ENCODE results near the gene CYBB.
"Not testable (repeated sequence)": the region's sequence is repeated elsewhere in the genome, so short reads cannot be mapped to it uniquely, and the experiment has no call there.

Gene CYBB

GRCh38 chrX:37779857-37780256, at the start of gene CYBB:
Gene CYBB (plus strand): TSS chrX:37780059. CDS start chrX:37780078, 19 bp downstream.
- DNase-seq, result no peak

GRCh38 chrX:37745354-37745753, 34.5 kb upstream of the CYBB start:
- peak; percentile 48 to 85 (median 52) for DNase-seq

GRCh38 chrX:37745835-37746217, 34.0 kb upstream of the CYBB start:
- DNase-seq, result no peak

- DNase-seq, result no peak
These were observed 33.5 kb upstream of the CYBB start for GRCh38 chrX:37746218-37746941.

DNA sequence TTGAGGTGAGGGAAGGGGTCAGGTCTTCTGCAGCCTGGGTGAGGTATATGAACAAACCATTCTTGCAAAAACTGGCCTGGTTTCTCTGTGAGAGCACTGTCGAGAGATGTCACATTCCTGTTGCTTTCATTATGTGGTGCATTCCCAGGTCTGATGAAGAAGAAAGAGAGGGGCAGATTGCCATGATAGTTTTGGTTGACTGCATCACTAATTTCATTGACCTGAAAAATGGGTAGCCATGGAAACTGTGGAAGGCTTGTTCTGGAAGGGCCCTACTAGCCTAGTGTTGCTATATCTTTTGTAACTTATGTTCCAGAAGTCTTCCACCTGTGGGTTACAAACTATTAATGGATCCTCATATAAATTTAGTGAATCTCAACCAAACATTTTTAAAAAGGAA, 32.9 kb upstream of the CYBB start:
- DNase-seq, result no peak

DNA sequence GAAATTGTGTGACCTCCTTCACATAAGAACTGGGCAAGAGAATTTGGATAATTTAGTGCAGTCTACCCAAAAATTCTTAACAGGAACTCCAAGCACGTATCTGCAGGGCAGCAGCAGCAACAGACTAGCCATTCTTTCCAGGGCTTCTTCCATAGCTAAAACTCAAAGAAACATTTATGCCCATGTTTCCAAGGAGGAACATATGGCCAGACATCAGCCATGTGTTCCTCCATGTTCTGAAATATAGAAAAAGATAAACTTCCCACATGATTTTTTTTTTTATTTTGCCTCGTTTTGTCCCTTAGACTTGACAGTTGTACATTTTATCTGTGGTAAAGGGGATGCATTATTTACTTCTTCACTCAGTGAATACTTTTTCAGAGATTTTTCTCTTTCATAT, 27.6 kb upstream of the CYBB start:
- no peak for DNase-seq

- DNase-seq, result no peak
These were observed 26.9 kb upstream of the CYBB start for GRCh38 chrX:37752936-37753335.

DNA sequence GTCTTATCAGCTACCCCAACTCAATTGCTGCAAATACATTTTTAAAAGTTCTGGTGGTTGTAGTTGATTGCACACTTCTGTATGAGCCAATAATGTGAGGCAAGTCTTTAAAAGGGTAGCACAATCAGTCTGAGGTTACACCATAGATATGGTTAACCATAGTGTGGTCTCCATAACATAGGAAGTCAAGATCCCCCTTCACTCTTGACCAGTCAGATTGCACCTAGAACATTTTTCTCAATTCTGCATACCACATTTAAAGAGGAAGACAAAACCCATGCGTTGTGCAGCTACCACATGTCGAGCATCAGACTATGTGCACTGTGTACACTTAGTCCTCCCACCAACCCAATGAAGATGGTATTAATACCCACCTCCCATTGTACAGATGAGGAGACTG, 26.5 kb upstream of the CYBB start:
- DNase-seq, result no peak

DNA sequence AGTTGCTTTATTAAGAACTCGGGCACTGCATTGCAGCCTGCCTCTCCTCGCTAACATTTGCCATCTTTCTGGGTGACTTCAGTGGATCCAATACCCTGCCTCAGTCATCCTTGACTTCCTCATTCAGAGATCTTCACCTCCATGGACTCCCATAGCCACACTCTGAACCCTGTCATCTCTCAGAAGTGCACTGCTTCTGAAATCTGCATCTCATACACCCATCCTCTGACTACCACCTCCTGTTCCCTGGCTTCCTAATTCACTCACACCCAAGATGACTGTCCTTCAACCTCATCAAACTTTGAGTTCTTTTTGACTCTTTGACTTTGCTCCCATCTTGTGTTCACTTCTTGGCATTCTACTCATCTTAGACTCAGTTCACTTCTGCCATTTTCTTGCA, 25.3 kb upstream of the CYBB start:
- DNase-seq, result no peak

DNA sequence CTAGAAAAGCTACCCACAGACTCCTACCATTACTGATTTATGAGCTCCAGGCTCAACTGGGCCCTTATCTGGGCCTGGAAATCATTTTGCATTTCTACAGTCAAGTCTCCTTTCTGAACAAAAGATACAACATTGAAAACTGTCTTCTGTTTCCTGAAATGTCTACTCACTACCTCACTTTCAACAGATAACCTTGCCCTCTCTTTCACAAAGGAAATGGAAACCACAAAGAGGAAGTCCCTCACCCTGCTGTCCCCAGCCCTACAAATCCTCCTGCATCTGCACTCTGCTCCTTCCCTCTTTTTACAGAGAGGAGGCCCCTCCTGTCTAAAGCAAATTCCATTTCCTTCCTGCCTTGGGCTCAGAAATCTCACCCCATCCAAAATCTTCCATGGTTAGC, 24.8 kb upstream of the CYBB start:
- DNase-seq, result no peak

DNA sequence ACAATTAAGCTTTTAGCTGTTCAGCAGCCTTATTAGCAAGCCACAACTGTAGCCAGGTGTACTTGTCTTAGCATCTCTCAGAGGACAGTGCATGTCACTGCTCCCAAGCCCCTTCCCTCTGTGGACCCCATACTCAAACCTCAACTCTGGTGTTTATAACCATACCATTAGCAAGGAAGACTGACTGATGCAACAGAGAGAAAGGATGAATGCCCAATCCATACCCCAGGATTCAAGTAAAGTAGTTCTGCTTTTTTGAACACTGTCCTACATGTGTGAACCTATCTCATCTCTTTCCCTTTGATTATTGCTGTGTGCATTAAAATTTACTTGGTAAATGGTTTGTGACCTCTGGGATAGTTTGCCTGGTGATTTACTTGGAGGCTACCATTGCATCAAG, 22.8 kb upstream of the CYBB start:
- no peak for DNase-seq

DNA sequence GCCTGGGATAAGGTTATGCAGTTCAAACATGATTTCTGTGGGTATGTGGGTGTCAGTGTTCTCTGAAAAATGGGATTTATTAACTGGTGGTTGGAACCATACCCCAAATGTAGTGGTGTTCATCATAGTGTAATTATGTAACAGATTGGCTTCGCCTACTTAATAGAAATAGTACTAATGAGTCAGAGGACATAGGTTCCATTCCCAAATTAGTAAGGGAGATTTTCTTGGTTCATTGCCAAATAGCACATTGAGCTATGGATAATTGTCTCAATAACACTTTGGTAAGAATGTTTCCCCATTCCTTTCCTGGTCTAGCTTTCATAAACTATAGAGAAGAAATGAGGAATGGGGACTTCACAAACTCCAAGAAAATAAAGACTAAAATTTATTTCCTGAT, 20.5 kb upstream of the CYBB start:
- DNase-seq, result no peak

GRCh38 chrX:37759878-37760418, 19.9 kb upstream of the CYBB start:
- no peak for DNase-seq

GRCh38 chrX:37763400-37763799, 16.5 kb upstream of the CYBB start:
- DNase-seq, result no peak

DNA sequence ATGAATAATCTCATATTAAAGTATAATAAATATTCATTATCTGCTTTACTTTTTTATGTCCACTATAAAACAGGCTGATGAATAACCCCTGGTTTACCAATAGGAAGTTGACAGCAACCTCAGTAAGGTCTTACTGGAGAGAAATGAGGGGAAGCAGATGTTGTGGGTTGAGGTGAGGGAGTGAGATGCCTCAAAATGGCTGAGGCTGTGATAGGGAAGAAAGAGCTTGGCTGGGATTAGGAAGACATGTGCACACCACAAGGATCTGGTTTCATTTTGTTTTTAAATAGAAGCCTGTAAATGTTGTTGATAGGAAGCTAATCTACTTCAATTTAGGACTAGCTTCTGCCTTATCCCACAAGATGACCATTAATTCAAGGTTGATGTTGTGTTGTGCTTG, 14.4 kb upstream of the CYBB start:
- no peak for DNase-seq

GRCh38 chrX:37767430-37767829, 12.4 kb upstream of the CYBB start:
- DNase-seq, result no peak

GRCh38 chrX:37768866-37769265, 11.0 kb upstream of the CYBB start:
- not testable (repeated sequence) for DNase-seq

DNA sequence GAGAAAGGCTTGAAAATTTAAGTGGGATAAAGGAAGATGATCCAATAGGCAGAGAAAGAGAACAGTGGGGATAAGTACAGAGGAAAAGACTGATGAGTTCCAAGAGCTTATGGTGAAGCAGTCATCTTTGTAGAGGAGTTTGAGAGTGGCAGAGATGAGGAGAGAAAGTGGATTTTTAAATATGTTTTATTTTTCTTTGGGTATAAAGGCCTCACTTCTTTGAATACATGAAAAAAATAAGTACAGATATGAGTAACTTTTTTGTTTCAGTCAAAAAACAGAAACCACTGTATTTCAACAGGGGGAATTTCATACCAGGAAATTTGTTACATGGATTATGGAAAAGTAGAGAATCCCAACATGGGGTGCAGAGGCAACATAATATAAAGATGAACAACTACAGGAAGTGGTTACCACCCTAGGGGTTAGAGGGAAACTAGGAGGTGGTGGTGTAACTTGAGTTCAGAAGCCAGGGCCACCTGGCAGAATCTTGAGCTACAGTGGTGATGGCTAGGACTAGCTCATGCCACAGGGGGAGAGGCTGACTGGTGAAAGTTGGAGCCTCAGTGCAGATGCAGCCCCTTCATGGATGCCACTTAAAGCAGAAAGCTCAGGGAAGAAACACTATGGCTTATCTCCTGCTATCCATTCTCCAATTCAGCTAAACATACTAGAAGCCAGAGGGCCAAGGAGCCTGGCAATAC, 3.4 kb upstream of the CYBB start:
- no peak for DNase-seq

GRCh38 chrX:37776987-37777325, 2.9 kb upstream of the CYBB start:
- DNase-seq, result no peak

GRCh38 chrX:37781081-37781480, 1.2 kb downstream of the CYBB start:
- no peak for DNase-seq

DNA sequence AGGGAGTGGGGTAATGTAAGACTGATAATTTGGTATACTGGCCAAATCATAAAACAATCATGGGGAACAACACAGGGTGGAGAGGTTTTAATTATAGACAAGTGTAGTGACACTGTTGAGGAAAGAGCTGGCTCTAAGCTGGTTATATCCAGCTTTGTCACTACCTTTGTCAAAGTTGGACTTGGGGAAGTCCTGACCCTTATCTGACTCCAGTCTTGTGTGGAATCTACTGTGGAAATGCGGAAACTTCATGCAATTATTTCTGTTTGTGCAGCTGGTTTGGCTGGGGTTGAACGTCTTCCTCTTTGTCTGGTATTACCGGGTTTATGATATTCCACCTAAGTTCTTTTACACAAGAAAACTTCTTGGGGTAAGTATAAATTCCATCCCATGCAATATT, 2.0 kb downstream of the CYBB start:
- no peak for DNase-seq

DNA sequence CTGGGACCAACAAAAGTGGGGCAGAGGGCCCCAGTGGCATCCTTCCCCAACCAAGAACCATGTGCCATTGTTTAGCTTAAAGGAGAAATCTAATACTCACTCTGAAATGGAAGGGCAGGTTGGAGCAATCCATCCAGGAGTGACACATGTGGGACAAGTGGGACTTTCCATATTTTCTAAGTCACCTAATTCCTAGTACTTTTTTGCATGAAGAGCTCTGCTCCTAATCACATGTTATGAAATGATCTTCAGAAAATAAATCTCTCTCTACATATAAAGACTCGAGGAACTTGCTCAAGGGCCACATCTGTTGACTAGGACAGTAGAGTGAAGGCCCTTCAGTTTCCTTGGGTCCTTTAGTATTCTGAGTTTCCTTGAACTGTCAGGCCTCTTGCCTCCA, 2.5 kb downstream of the CYBB start:
- no peak for DNase-seq

DNA sequence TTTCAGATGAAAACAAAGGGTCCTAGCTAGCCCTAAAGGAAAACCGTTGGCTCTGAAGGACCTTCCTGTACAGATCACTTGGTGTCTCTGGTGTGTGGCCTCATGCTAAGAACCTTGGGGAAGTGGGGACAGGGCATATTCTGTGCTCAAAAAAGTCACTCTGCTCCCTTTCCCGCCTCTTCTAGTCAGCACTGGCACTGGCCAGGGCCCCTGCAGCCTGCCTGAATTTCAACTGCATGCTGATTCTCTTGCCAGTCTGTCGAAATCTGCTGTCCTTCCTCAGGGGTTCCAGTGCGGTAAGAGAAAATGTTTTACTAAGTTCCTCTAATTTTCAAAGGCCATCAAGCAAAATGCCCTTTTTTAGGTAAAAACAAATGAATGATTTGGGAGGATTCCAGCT, 3.4 kb downstream of the CYBB start:
- no peak for DNase-seq

DNA sequence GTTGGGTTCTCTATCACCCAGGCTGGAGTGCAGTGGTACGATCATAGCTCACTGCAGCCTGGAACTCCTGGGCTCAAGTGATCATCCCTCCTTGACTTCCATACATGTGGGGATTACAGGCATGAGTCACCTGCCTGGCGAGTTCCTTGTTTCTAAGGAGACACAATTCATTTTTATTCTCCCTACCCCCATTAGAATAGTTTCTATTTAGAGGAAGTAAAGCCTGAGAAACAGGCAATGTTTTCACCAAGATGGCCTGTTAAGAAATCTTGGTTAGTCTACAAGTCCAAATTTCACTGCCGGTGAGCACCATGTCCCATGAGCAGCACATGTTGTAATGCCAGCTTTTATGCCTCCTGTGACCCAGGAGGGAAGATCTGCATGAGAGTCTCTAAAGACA, 5.7 kb downstream of the CYBB start:
- DNase-seq, result no peak
